Activated CD4-positive, alpha-beta T cell treated with anti-CD3 and anti-CD28 coated beads for 36 hours (primary cell): ENCODE data around the gene IL1RAPL1. TPM values are rescaled to one million over a fixed set of nuclear protein-coding genes. Genes with fewer than 3 reads are reported as not detected.
"Not testable (repeated sequence)": the region's sequence is repeated elsewhere in the genome, so short reads cannot be mapped to it uniquely, and the experiment has no call there.

ENCODE experiments used
- ATAC-seq: fragments of 200-7000 bp; cut with Tn5 transposase; one replicate; pipeline ENCODE4 v1.10.0; 2021; ENCODE audit warnings: mild to moderate bottlenecking, moderate library complexity
- CTCF ChIA-PET: fragments of 350-600 bp; sonication (Branson Sonifier 250); formaldehyde crosslinking; loops from one replicate; lab custom pipeline; 2021; ENCODE audit warnings: antibody characterized with exemption; lab: Charles Lee
- POLR2A ChIA-PET: fragments of 350-600 bp; sonication (Branson Sonifier 250); formaldehyde crosslinking; loops from one replicate; lab custom pipeline; 2021; ENCODE audit warnings: antibody characterized with exemption, inconsistent platforms; lab: Charles Lee
- DNase-seq: peaks from one replicate; pipeline ENCODE4 v3.0.0-alpha.2; 2020
- H3K27ac Mint-ChIP-seq: one replicate; pipeline ENCODE4 v1.8.0; 2021; ENCODE audit warnings: mixed read lengths
- H3K27me3 Mint-ChIP-seq: one replicate; pipeline ENCODE4 v1.8.0; 2021; ENCODE audit warnings: mixed read lengths
- H3K36me3 Mint-ChIP-seq: one replicate; pipeline ENCODE4 v1.8.0; 2021; ENCODE audit warnings: low read depth, mixed read lengths
- H3K4me1 Mint-ChIP-seq: one replicate; pipeline ENCODE4 v1.8.0; 2021; ENCODE audit warnings: mixed read lengths
- H3K4me3 Mint-ChIP-seq: one replicate; pipeline ENCODE4 v1.8.0; 2021; ENCODE audit warnings: mild to moderate bottlenecking, moderate library complexity, mixed read lengths
- H3K9me3 Mint-ChIP-seq: one replicate; pipeline ENCODE4 v1.8.0; 2021; ENCODE audit warnings: low read depth, mixed read lengths
- intact Hi-C, 2 experiments: fragments of 100-400 bp; cut with DNase I in 1 of 2; cut with micrococcal nuclease in 1 of 2; formaldehyde crosslinking; loops; one replicate each; pipeline versions ENCODE4 v1.14.2 to v1.15.1; 2022 to 2024; cut with DNase I, micrococcal nuclease
- total RNA-seq, 2 experiments: library from RNA; stranded (reverse); gene quantifications; one replicate each; pipeline ENCODE4 v1.2.3, GENCODE V29; 2021

IL1RAPL1 gene
- total RNA-seq, 2 experiments from 2014 or later, result not detected

- Mint-ChIP-seq H3K4me1 (no peaks in the 10 kb centered on the region), H3K27me3 (no peaks in the 10 kb centered on the region), H3K9me3 (no peaks in the 10 kb centered on the region), H3K4me3 (no peak overlapping the region), H3K36me3 (no peaks in the 10 kb centered on the region), H3K27ac (no peak overlapping the region)
- ChIA-PET POLR2A (no interaction called here), CTCF (no interaction called here)
- intact Hi-C loops, result no loop called here
- ATAC-seq (no peak), DNase-seq (no peak)
Measured at GRCh38 chrX:29071525-29072320, 484.5 kb downstream of the IL1RAPL1 start.

GRCh38 chrX:29082558-29082957, 495.3 kb downstream of the IL1RAPL1 start:
- ATAC-seq, result no peak
- intact Hi-C loops, result no loop called here
- Mint-ChIP-seq H3K4me1 (no peaks in the 10 kb centered on the region), H3K27me3 (no peaks in the 10 kb centered on the region), H3K27ac (no peak overlapping the region), H3K4me3 (no peak overlapping the region), H3K36me3 (no peaks in the 10 kb centered on the region), H3K9me3 (no peaks in the 10 kb centered on the region)
- no peak for DNase-seq
- ChIA-PET CTCF (no interaction called here), POLR2A (no interaction called here)

GRCh38 chrX:29083823-29084222, 496.6 kb downstream of the IL1RAPL1 start:
- no peaks in the 10 kb centered on the region for H3K27me3 Mint-ChIP-seq
- intact Hi-C loops, result no loop called here
- POLR2A ChIA-PET, result no interaction called here
- H3K4me3 Mint-ChIP-seq, result no peak overlapping the region
- ATAC-seq (no peak), DNase-seq (no peak)
- H3K27ac Mint-ChIP-seq, result no peak overlapping the region
- H3K4me1 Mint-ChIP-seq, result no peaks in the 10 kb centered on the region
- CTCF ChIA-PET, result no interaction called here
- H3K9me3 Mint-ChIP-seq, result no peaks in the 10 kb centered on the region
- no peaks in the 10 kb centered on the region for H3K36me3 Mint-ChIP-seq

GRCh38 chrX:29090811-29091210, 503.6 kb downstream of the IL1RAPL1 start:
- POLR2A ChIA-PET, result no interaction called here
- no peak for ATAC-seq

GRCh38 chrX:29107231-29107630, 520.0 kb downstream of the IL1RAPL1 start:
- Mint-ChIP-seq H3K27me3 (no peaks in the 10 kb centered on the region), H3K9me3 (peaks cover 7% of the 10 kb centered on the region), H3K4me3 (no peak overlapping the region), H3K4me1 (no peaks in the 10 kb centered on the region), H3K27ac (no peak overlapping the region), H3K36me3 (no peaks in the 10 kb centered on the region)
- ATAC-seq (no peak), DNase-seq (no peak)
- CTCF ChIA-PET, result no interaction called here
- intact Hi-C loops, result no loop called here
- POLR2A ChIA-PET, result no interaction called here

More at GRCh38 chrX:29090811-29091210, 503.6 kb downstream of the IL1RAPL1 start:
- no peak for DNase-seq
- Mint-ChIP-seq H3K27me3 (no peaks in the 10 kb centered on the region), H3K9me3 (no peaks in the 10 kb centered on the region), H3K4me3 (no peak overlapping the region), H3K36me3 (no peaks in the 10 kb centered on the region), H3K27ac (no peak overlapping the region), H3K4me1 (no peaks in the 10 kb centered on the region)
- intact Hi-C loops, result no loop called here
- CTCF ChIA-PET, result no interaction called here

GRCh38 chrX:29110041-29110440, 522.8 kb downstream of the IL1RAPL1 start:
- Mint-ChIP-seq H3K27me3 (no peaks in the 10 kb centered on the region), H3K4me1 (no peaks in the 10 kb centered on the region), H3K36me3 (no peaks in the 10 kb centered on the region), H3K9me3 (peaks cover 4% of the 10 kb centered on the region), H3K4me3 (no peak overlapping the region), H3K27ac (no peak overlapping the region)
- ATAC-seq (no peak), DNase-seq (no peak)
- intact Hi-C loops, result no loop called here
- ChIA-PET CTCF (no interaction called here), POLR2A (no interaction called here)

- Mint-ChIP-seq H3K4me3 (no peak overlapping the region), H3K36me3 (no peaks in the 10 kb centered on the region), H3K4me1 (no peaks in the 10 kb centered on the region), H3K27me3 (no peaks in the 10 kb centered on the region), H3K9me3 (no peaks in the 10 kb centered on the region), H3K27ac (no peak overlapping the region)
- ATAC-seq, result no peak
- intact Hi-C loops, result no loop called here
- no peak for DNase-seq
- POLR2A ChIA-PET, result no interaction called here
- CTCF ChIA-PET, result no interaction called here
Measured at GRCh38 chrX:29113221-29113620, 526.0 kb downstream of the IL1RAPL1 start.

- POLR2A ChIA-PET, ATAC-seq, H3K9me3 Mint-ChIP-seq, H3K4me1 Mint-ChIP-seq, intact Hi-C loops, H3K36me3 Mint-ChIP-seq, H3K27ac Mint-ChIP-seq, CTCF ChIA-PET, H3K4me3 Mint-ChIP-seq, H3K27me3 Mint-ChIP-seq, DNase-seq: not testable (repeated sequence)
Measured at GRCh38 chrX:29122817-29123216, 535.6 kb downstream of the IL1RAPL1 start.

GRCh38 chrX:29130905-29131304, 543.7 kb downstream of the IL1RAPL1 start:
- Mint-ChIP-seq H3K4me1 (no peaks in the 10 kb centered on the region), H3K27ac (no peak overlapping the region), H3K36me3 (no peaks in the 10 kb centered on the region), H3K4me3 (no peak overlapping the region), H3K27me3 (no peaks in the 10 kb centered on the region), H3K9me3 (no peaks in the 10 kb centered on the region)
- DNase-seq (no peak), ATAC-seq (no peak)
- ChIA-PET CTCF (no interaction called here), POLR2A (no interaction called here)
- intact Hi-C loops, result no loop called here

GRCh38 chrX:29136904-29137303, 549.7 kb downstream of the IL1RAPL1 start:
- ChIA-PET CTCF (no interaction called here), POLR2A (no interaction called here)
- Mint-ChIP-seq H3K27ac (no peak overlapping the region), H3K4me1 (no peaks in the 10 kb centered on the region), H3K36me3 (no peaks in the 10 kb centered on the region), H3K4me3 (no peak overlapping the region), H3K27me3 (no peaks in the 10 kb centered on the region), H3K9me3 (no peaks in the 10 kb centered on the region)
- ATAC-seq (no peak), DNase-seq (no peak)
- intact Hi-C loops, result no loop called here

- ChIA-PET POLR2A (no interaction called here), CTCF (no interaction called here)
- no peaks in the 10 kb centered on the region for H3K36me3 Mint-ChIP-seq
- no peak overlapping the region for H3K27ac Mint-ChIP-seq
- H3K27me3 Mint-ChIP-seq, result no peaks in the 10 kb centered on the region
- intact Hi-C loops, result no loop called here
- DNase-seq (no peak), ATAC-seq (no peak)
- no peak overlapping the region for H3K4me3 Mint-ChIP-seq
- no peaks in the 10 kb centered on the region for H3K4me1 Mint-ChIP-seq
- no peaks in the 10 kb centered on the region for H3K9me3 Mint-ChIP-seq
Measured at GRCh38 chrX:29138003-29138402, 550.8 kb downstream of the IL1RAPL1 start.

GRCh38 chrX:29143356-29143755, 556.1 kb downstream of the IL1RAPL1 start:
- CTCF ChIA-PET, result no interaction called here
- ATAC-seq, result no peak
- H3K27me3 Mint-ChIP-seq, result no peaks in the 10 kb centered on the region

More at GRCh38 chrX:29143356-29143755, 556.1 kb downstream of the IL1RAPL1 start:
- DNase-seq, result no peak
- no peak overlapping the region for H3K4me3 Mint-ChIP-seq
- intact Hi-C loops, result no loop called here
- H3K9me3 Mint-ChIP-seq, result peaks cover 1% of the 10 kb centered on the region
- POLR2A ChIA-PET, result no interaction called here
- H3K27ac Mint-ChIP-seq, result no peak overlapping the region
- no peaks in the 10 kb centered on the region for H3K4me1 Mint-ChIP-seq
- H3K36me3 Mint-ChIP-seq, result no peaks in the 10 kb centered on the region
